Osteoblast (primary cell): Measurements from ENCODE around the gene FASTKD2. TPM values are rescaled to one million over a fixed set of nuclear protein-coding genes. Genes with fewer than 3 reads are reported as not detected.
"Not testable (repeated sequence)": the region's sequence is repeated elsewhere in the genome, so short reads cannot be mapped to it uniquely, and the experiment has no call there.

ENCODE experiments used
- DNase-seq: peaks from one replicate; pipeline ENCODE4 v3.0.0; 2011; ENCODE audit warnings: low spot score, mixed read lengths; ENCODE audit not compliant: insufficient read length; ENCODE audit errors: missing footprints
- H2AFZ ChIP-seq: 2 replicates; pipeline ENCODE4 v1.6.0; 2011; ENCODE audit warnings: mild to moderate bottlenecking, low read length
- H3K27ac ChIP-seq: 2 replicates; pipeline ENCODE4 v1.5.1; 2011; ENCODE audit warnings: mild to moderate bottlenecking, low read depth, low read length, moderate library complexity
- H3K27me3 ChIP-seq: 2 replicates; pipeline ENCODE4 v1.6.0; 2012; ENCODE audit warnings: mild to moderate bottlenecking, control low read depth, inconsistent platforms, low read length, moderate library complexity; ENCODE audit not compliant: insufficient read depth
- H3K36me3 ChIP-seq: 2 replicates; pipeline ENCODE4 v1.5.1; 2011; ENCODE audit warnings: mild to moderate bottlenecking, low read length, control low read depth, moderate library complexity; ENCODE audit not compliant: insufficient read depth
- H3K4me1 ChIP-seq: 2 replicates; pipeline ENCODE4 v1.5.1; 2011; ENCODE audit warnings: mild to moderate bottlenecking, low read length, control low read depth, moderate library complexity; ENCODE audit not compliant: insufficient read depth
- H3K4me2 ChIP-seq: 2 replicates; pipeline ENCODE4 v1.6.0; 2011; ENCODE audit warnings: mild to moderate bottlenecking, low read length; ENCODE audit not compliant: insufficient read depth
- H3K4me3 ChIP-seq: fragments of 200-600 bp; sonication (generic); 3 replicates; pipeline ENCODE4 v1.5.1; 2012; ENCODE audit warnings: mild to moderate bottlenecking, low read length, inconsistent platforms; ENCODE audit not compliant: insufficient read depth
- H3K79me2 ChIP-seq: 2 replicates; pipeline ENCODE4 v1.6.0; 2012; ENCODE audit warnings: mild to moderate bottlenecking, low read length, control low read depth, inconsistent platforms; ENCODE audit not compliant: insufficient read depth
- H3K9me3 ChIP-seq: 2 replicates; pipeline ENCODE4 v1.5.1; 2011; ENCODE audit warnings: low read depth, low read length, control low read depth
- H4K20me1 ChIP-seq: 2 replicates; pipeline ENCODE4 v1.6.0; 2012; ENCODE audit warnings: mild to moderate bottlenecking, low read length, control low read depth; ENCODE audit not compliant: insufficient read depth
- total RNA-seq: library from RNA; depleted of rRNA; stranded (reverse); fragments of >200 nt; gene quantifications from 2 replicates; pipeline ENCODE4 v1.2.3, GENCODE V29; 2012
- TF ChIP-seq, protein P1 (sequence below): IDR thresholded peaks from 2 replicates; pipeline ENCODE4 v1.5.1; 2011; ENCODE audit warnings: mild to moderate bottlenecking, low read depth, low read length, moderate library complexity; ENCODE audit errors: extremely low read depth

FASTKD2 gene
- total RNA-seq, 1 donor: 35.8 TPM

DNA sequence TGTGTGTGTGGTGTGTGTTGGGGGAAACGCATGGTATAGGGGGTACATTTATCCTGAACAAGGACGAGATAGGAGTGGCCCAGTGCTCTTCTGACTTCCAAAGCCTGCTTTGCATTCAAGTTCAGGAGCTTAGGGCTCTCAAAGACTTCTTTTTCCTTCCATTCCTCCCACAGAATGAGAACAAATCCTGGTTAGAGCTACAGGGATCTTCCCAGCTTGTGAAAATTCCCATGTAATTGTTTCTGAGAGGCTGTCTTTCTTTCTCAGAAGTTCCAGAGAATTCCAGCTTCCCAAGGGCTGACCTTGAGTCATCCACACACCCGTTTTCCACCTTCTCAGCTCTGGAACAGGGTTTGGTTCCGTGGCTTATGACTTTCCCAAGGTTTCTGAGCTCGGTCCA is 38.9 kb downstream of the FASTKD2 start:
- Histone ChIP-seq H3K4me2 (no peak overlapping the region), H3K79me2 (no peaks in the 10 kb centered on the region), H3K4me1 (peaks cover 3% of the 10 kb centered on the region), H4K20me1 (no peaks in the 10 kb centered on the region), H3K9me3 (no peaks in the 10 kb centered on the region), H2AFZ (no peak overlapping the region), H3K27me3 (no peaks in the 10 kb centered on the region), H3K27ac (no peak overlapping the region), H3K4me3 (no peak overlapping the region), H3K36me3 (no peaks in the 10 kb centered on the region)
- TF ChIP-seq, protein P1, sequence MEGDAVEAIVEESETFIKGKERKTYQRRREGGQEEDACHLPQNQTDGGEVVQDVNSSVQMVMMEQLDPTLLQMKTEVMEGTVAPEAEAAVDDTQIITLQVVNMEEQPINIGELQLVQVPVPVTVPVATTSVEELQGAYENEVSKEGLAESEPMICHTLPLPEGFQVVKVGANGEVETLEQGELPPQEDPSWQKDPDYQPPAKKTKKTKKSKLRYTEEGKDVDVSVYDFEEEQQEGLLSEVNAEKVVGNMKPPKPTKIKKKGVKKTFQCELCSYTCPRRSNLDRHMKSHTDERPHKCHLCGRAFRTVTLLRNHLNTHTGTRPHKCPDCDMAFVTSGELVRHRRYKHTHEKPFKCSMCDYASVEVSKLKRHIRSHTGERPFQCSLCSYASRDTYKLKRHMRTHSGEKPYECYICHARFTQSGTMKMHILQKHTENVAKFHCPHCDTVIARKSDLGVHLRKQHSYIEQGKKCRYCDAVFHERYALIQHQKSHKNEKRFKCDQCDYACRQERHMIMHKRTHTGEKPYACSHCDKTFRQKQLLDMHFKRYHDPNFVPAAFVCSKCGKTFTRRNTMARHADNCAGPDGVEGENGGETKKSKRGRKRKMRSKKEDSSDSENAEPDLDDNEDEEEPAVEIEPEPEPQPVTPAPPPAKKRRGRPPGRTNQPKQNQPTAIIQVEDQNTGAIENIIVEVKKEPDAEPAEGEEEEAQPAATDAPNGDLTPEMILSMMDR: no peak
- DNase-seq: no peak

DNA sequence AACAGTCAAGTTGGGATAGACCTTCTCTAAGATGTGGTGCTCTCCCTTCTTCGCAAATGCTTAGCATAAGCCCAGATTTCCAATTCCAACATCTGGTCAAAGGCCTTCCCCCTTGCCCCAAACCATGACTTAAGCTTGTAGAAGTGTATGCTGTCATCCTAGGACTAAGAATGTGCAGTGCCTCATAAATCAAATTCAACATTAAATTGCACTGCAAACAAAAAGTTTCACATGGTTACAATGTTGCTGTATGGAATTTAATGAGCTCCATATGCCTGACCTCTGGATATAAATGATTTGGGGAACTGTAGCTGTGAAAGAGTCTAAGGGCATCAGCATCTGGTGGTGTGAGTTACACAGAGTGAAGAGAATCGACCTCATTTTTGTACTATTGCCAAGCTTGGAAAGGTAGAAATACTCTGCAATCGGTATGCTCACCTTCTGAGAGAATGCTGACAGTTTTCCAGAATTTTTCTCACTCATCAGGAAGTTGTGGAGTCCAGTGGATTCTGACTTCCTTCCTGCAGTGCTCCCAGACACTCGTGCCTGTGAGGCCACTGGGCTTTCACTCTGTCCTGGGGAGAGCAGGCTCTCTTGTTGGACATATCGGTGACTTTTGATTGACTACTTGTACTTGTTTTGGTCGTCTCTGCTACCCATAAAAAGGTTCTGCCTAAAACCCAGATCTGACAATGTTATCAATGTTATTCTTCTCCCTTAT is 40.6 kb downstream of the FASTKD2 start:
- H2AFZ ChIP-seq: no peak overlapping the region

DNA sequence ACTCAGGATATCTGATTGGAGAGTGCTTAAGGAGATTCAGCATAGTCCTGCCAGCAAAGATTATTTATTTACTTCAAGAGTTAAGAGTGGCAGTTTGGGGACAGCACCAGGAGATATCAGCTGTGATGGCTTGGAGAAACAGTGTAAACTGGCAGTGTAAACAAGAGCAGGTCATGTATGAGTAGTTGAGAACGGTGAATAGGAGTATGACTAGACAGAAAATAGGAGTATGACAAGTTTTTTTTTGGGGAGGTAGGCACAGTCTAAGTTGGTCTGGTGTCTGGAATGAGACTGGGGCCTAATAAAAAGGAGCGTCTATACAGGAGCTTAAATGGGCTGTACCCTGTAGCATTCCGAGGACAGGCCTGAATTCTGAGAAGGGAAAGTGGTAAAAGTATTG is 42.2 kb downstream of the FASTKD2 start:
- not testable (repeated sequence) for H4K20me1 ChIP-seq, H3K79me2 ChIP-seq, H3K9me3 ChIP-seq, H3K4me3 ChIP-seq, H3K4me2 ChIP-seq, H3K27me3 ChIP-seq, H2AFZ ChIP-seq, H3K36me3 ChIP-seq, H3K4me1 ChIP-seq, DNase-seq, H3K27ac ChIP-seq

More for the DNA sequence above, 40.6 kb downstream of the FASTKD2 start:
- Histone ChIP-seq H3K9me3 (no peaks in the 10 kb centered on the region), H3K27ac (no peak overlapping the region), H3K4me2 (no peak overlapping the region), H3K27me3 (no peaks in the 10 kb centered on the region), H3K4me3 (no peak overlapping the region), H3K4me1 (no peaks in the 10 kb centered on the region), H4K20me1 (no peaks in the 10 kb centered on the region), H3K79me2 (no peaks in the 10 kb centered on the region), H3K36me3 (no peaks in the 10 kb centered on the region)
- no peak for DNase-seq
- TF ChIP-seq, protein P1: no peak

DNA sequence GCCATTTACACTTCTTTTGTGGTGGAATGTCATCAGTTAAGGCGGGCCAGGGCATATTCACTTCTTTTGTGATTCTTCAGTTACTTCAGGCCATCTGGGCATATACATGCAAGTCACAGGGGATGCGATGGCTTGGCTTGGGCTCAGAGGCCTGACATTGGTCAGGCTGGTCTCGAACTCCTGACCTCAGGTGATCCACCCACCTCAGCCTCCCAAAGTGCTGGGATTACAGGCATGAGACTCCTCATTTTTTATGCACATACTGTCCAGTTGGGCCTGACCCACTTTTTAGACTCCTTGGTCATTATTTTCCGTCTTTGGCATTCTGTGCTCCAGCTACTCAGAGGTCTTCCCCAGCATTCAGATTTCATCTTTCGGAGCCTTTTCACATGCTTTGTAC is 47.1 kb downstream of the FASTKD2 start:
- DNase-seq, H3K4me2 ChIP-seq, H3K79me2 ChIP-seq, H3K27ac ChIP-seq, H3K27me3 ChIP-seq, H2AFZ ChIP-seq, H4K20me1 ChIP-seq, H3K4me1 ChIP-seq, H3K9me3 ChIP-seq, H3K36me3 ChIP-seq, H3K4me3 ChIP-seq: not testable (repeated sequence)

DNA sequence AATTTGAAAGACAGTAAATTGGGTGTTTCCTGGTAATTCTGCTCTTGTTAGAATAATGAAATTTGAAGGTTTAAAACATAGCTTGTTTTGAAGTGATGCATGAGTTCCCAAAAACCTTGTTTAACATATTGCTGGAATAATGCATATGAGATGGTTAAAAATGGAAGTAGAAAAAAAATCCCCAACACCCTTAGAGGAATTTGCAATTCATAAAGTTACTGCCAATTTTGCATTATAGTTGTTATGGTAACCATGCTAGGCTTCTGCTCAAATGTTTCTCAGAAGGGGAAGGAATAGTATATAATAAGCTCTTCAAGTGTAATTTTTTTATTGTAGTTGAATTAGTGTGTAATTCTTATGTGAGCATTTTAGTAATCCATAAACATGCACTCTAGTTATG is 49.1 kb downstream of the FASTKD2 start:
- H3K4me3 ChIP-seq: no peak overlapping the region
- H3K4me1 ChIP-seq: no peaks in the 10 kb centered on the region
- H3K9me3 ChIP-seq: peaks cover 3% of the 10 kb centered on the region
- TF ChIP-seq, protein P1: no peak
- no peak overlapping the region for H2AFZ ChIP-seq
- no peaks in the 10 kb centered on the region for H3K27me3 ChIP-seq
- no peaks in the 10 kb centered on the region for H3K79me2 ChIP-seq
- no peaks in the 10 kb centered on the region for H4K20me1 ChIP-seq
- H3K36me3 ChIP-seq: no peaks in the 10 kb centered on the region
- no peak overlapping the region for H3K27ac ChIP-seq
- H3K4me2 ChIP-seq: no peak overlapping the region
- no peak for DNase-seq
